LHCN-M2 (cell line): ENCODE data around the gene MPP2. TPM values are rescaled to one million over a fixed set of nuclear protein-coding genes. Genes with fewer than 3 reads are reported as not detected.

Experiments
- total RNA-seq: library from RNA; depleted of rRNA; stranded (reverse); fragments of >200 nt; gene quantifications from 2 replicates; pipeline ENCODE4 v1.2.3, GENCODE V29; 2014; rRNA removed

The MPP2 gene
- total RNA-seq, 1 experiment from 2014 or later: 3.4 TPM

Other genes with a start within 250 kb of the MPP2 start
- not detected in 2 replicates for gene MEOX1, start 245.6 kb downstream of the MPP2 start, total RNA-seq
- not detected in 2 replicates for gene SOST, start 148.7 kb downstream of the MPP2 start, total RNA-seq
- gene DUSP3, start 128.6 kb downstream of the MPP2 start, total RNA-seq: 55.6 and 59.8 TPM in 2 replicates
- gene CFAP97D1, start 127.1 kb downstream of the MPP2 start, total RNA-seq: under 0.01 and 0.06 TPM in 2 replicates
- 4.1 and 6.7 TPM in 2 replicates for gene MPP3, start 74.4 kb downstream of the MPP2 start, total RNA-seq
- gene CD300LG, start 60.4 kb downstream of the MPP2 start, total RNA-seq: not detected in 2 replicates
- not detected in 2 replicates for gene PPY, start 34.9 kb upstream of the MPP2 start, total RNA-seq
- gene PYY, start 46.4 kb upstream of the MPP2 start, total RNA-seq: not detected in 2 replicates
- 1.5 and 1.6 TPM in 2 replicates for gene NAGS, start 97.1 kb upstream of the MPP2 start, total RNA-seq
- gene TMEM101, start 107.4 kb upstream of the MPP2 start, total RNA-seq: 38.1 and 44.7 TPM in 2 replicates
- gene LSM12, start 159.1 kb upstream of the MPP2 start, total RNA-seq: 47.0 and 51.9 TPM in 2 replicates
- 59.8 and 67.2 TPM in 2 replicates for gene G6PC3, start 163.2 kb upstream of the MPP2 start, total RNA-seq
- gene HDAC5, start 216.1 kb upstream of the MPP2 start, total RNA-seq: 292 and 318 TPM in 2 replicates
- 5.6 and 5.9 TPM in 2 replicates for gene HROB, start 234.4 kb upstream of the MPP2 start, total RNA-seq